NAMALWA (cell line): ENCODE measurements around the gene KCNQ1OT1.

Source experiments
- DNase-seq: peaks from one replicate; pipeline ENCODE4 v3.0.0-alpha.2; 2015; ENCODE audit warnings: low spot score

KCNQ1OT1 gene

DNA sequence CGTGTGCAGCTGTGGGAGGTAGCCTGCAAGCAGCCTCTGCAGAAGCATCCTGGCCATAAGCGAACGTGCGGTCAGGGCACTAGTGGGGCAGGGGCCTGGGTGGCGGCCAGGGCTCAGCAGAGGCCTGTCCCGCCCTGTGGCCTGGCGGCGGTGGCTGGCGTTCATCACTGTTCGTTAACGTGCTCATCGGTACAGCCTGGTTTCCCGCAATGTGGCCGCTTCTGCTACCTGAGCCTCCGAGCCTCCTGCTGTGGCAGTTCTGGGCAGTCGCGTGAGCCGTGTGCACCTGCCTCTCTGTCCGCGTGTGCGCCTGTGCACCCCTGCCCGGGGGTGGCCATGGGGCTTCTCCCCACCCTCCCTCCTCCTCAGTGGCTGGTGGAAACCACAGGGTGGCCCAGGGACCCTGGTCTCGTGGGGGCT lies 117.9 kb downstream of the KCNQ1OT1 start:
- DNase-seq = no peak

GRCh38 chr11:2581151-2581930 lies 118.5 kb downstream of the KCNQ1OT1 start:
- no peak for DNase-seq

GRCh38 chr11:2580571-2581001 lies 119.2 kb downstream of the KCNQ1OT1 start:
- no peak for DNase-seq

DNA sequence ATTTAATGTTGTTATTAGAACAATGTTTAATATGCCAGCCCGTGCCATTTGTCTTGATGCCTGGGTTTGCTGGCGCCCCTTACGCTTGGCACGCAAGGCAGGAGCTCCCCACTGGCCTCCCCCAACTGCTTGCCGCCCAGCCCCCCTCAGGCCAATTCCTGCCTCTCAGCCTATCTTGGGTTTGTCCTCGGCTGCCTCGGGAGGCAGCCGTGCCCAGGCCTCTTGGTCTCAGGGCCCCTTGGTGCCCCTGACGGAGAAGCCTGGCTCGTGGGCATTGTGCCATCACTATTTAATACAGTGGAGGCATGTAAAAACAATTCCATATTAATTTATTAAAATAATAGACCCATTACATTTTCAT lies 119.8 kb downstream of the KCNQ1OT1 start:
- no peak for DNase-seq

DNA sequence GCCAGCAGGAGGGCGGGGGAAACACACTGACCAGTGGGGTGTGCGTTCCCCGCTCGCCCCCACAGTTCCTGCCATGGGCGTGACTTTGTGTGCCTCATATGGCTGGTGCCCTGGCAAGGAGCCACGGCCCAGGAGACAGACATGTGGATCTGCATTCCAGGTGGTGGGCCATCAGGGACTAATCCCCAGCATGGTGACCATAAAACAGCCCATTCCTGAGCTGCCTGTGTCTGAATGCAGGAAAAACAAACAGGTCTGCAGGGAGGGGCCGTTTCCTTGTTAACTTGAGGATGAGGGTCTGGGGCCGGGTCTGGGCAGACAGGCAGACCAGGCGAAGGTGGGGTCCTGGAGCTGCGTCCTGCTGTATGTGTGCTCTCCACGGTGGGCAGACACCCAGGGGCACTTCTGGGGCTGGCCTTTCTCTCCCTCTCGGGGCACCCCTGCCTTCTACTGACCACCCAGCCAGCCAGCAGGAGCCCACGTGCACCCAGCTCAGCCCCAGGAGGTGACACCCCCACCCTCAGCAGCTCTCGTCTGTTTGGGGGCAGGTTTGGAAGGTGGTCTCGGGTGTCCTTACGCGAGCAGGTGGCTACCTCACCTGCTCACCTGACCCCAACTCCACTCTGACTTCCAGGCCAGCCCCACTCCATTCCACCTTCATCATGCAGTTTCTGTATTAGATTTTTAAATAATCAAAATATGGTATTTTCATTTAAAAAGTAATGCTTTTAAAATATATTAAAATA lies 120.3 kb downstream of the KCNQ1OT1 start:
- DNase-seq = no peak

GRCh38 chr11:2578929-2579270 lies 120.9 kb downstream of the KCNQ1OT1 start:
- DNase-seq = no peak

DNA sequence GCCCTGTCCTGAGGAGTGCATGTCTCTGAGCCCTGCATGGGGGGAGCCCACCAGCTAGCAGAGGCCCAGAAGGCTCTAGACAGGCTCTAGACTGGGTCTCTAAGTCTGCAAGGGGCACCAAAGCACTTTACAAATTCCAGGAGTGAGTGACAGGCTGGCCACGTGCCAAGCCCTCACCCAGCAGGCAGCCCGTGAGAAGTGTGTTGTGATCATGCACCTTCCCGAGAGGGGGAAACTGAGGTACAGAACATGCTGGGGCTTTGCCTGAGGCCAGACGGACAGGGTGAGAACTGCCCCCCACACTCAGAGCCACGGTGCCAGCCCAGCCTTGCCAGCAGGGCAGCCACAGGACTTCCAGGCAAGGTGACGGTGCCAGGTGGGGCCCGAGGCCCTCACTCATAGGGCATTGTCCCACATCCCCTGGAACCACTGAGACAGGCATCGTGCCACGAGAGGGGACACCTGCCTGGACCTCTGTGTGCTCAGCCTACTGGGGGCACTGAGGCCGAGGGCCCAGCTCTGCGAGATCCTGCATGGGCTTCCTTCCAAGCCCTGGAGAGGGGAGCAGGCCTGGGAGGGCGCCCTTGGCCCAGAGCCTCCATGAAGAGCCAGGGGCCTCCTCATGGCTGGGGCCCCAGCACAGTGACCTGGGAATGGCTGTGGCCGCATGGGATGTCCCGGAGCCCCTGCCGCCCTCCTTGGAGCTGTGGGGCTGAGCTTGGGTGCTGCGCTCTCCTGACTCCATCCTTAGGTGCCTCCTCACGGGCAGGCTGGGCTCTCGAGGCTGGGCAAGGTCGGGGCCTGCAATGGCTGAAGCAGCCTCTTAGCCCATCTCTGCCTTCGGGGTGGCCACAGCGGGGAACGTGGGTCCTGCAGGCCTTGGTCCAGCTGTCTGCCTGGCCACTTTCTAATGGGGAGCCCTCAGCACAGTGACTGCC lies 121.5 kb downstream of the KCNQ1OT1 start:
- no peak for DNase-seq

- no peak for DNase-seq
These were observed 122.5 kb downstream of the KCNQ1OT1 start for GRCh38 chr11:2577031-2577990.

GRCh38 chr11:2576549-2576948 lies 123.2 kb downstream of the KCNQ1OT1 start:
- no peak for DNase-seq

DNA sequence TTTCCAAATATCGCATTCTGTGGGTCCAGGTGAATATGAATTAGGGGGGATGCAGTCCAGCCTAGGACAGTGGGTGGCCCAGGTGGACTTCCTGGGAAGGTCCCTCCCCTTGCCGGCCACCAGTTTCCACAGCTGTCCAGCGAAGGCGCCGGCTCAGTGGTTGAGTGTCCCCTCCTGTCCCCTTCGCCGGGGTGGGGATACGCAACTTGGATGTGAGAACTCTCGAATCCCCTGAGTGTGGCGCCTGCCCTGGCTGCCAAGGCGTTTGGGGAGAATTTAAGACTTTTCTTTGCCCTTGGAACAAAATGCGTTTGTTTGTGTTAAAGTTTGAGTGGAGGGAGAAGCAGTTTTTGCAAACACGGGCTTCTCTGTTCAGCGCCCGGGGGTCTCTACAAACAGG lies 123.7 kb downstream of the KCNQ1OT1 start:
- DNase-seq = no peak

GRCh38 chr11:2575591-2576051 lies 124.2 kb downstream of the KCNQ1OT1 start:
- no peak for DNase-seq

GRCh38 chr11:2574553-2575535 lies 125.0 kb downstream of the KCNQ1OT1 start:
- DNase-seq = no peak

- DNase-seq = no peak
These were observed 125.7 kb downstream of the KCNQ1OT1 start for GRCh38 chr11:2574043-2574552.

DNA sequence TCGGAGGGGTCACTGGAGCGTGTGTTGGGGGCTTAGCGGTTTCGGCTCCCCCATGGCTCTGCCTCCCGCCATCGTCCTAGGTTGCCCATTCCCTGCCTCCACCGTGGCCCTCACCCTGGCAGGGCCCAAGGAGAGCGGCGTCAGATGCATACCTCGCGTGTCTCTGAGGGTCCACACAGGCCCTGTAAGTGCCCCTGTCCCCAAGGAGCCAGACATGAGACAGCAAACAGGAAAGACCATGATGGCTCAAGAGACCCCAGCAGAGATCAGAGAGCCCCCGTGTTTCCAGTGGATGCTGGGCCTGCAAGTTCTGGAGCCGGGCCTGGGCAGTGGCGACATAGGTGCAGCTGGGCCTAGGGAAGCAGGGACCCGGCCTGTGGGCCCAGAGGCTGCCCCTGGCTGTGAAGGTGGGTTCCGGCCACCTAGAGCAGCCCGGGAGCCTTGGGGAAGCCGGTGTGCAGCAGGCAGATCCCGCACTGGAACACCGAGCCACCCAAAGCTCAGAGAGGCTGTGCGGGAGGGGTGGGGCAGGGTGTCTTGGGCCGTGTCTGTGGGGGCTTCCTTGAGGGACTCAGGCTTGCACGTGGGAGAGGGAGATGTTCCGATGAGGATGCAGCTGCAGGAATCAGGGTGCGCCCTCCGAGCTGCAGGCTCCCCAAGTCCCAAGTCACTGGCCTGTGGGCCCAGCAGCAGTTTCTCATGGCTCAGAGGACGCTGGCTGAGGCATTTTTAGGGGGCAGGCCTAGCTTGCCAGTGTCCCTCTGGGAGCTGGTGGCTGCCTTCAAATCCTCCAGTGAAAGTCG lies 126.4 kb downstream of the KCNQ1OT1 start:
- no peak for DNase-seq

DNA sequence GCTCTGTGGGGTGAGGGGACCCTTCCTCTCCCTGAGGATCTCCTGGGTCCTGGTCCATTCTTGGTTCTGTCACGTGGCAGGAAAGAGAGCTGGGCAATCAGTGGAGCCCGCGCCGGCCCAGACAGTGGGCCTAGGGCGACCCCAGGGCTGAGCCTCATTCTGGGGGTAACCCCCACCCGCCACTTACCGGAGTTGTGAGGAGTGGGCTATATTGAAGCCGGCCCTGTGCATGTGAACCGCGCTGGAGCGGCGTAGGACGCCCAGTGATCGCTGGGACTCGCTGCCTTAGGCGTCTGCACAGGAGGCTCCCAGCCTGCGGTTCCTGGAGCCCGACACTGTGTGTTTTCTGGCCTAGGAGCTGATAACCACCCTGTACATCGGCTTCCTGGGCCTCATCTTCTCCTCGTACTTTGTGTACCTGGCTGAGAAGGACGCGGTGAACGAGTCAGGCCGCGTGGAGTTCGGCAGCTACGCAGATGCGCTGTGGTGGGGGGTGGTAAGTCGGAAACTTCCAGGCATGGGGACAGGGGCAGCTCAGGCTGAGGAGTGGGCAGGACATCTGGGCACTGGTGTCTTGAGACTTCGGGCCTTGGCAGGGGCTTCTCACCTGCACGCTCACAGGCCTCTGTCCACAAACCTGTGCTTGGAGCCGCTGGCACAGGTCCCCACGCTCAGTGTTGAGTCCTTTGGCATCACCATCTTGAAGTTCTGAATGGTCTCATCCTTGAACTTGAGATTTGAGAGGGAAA lies 127.1 kb downstream of the KCNQ1OT1 start:
- no peak for DNase-seq

GRCh38 chr11:2571598-2572281 lies 128.1 kb downstream of the KCNQ1OT1 start:
- no peak for DNase-seq

DNA sequence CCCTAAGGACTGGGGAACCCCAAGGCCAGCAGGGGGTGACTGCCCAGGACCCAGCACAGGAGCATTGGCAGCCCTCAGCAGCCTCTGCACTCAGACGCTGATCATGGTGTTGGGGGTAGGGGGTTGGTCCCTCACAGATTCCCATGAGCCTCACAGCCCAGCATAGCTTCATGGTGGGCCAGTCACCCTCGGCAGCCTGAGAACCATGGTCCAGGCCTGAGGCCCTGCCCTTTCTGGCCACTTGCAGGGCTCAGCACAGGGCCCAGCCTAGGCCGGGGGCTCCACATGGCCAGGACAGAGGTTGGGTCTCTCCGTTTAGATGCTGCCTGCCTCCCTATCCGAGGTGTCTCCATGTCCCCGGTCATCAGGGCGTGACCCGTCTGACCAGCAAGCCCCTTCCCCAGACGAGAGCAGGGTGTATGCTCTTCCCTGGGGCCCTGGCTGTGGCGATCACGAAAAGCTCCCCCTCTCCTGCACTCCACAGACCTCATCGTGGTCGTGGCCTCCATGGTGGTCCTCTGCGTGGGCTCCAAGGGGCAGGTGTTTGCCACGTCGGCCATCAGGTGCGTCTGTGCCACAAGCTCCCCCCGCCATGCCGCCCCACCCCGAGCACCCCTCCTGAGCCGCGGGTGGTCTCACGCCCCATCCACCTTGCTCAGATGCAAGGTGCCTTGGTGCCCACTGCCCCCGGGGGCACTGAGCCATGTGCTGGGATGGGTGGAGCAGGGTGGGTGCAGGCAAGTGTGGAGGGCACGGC lies 128.8 kb downstream of the KCNQ1OT1 start:
- no peak for DNase-seq
